ENCODE measurements around the gene USP48. TPM values are rescaled to one million over a fixed set of nuclear protein-coding genes. Genes with fewer than 3 reads are reported as not detected.

The USP48 gene
- total RNA-seq, 1 experiment from 2014 or later: 57.3 TPM

DNA sequence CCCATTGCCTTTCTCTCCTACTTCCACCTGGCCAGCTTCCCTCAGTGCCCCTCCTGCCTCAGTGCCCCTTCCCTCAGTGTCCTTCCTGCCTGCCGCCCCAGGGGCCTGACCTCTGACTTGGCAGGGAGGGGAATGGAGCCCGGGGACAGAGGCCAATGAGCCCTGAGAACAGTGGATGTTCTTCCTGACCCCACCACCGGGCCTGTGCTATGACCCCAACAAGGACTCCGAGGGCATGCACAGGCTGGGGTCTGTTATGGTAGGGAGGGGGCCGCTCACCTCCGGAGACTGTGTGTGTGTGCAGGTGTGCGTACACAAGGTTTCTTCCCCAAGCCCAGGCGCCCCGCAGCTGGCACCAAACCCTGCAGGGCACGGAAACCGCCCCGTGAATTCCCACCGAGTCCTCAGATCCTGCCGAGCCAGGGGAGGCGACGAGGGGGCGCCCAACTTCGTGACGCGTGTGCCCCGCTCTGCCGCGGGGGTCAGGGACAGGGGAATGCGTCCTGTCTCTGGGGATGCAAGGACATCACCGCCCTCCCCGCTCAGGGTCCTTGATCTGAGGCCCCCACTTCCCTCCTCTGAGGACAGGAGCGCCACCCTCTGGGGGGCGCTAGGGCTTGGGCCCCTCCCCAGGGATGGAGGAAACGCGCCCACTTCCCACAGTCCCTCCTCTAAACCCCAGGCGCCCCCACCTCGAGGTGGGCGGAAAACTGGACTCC lies 114.6 kb downstream of the USP48 start:
- no peak for DNase-seq (ENCODE audit: low read depth, low spot score)
- in situ Hi-C loops (cut with HindIII; ENCODE audit: low pct_unique_long_range_greater_than_20kb, low sequenced_read_pairs): no loop called here

DNA sequence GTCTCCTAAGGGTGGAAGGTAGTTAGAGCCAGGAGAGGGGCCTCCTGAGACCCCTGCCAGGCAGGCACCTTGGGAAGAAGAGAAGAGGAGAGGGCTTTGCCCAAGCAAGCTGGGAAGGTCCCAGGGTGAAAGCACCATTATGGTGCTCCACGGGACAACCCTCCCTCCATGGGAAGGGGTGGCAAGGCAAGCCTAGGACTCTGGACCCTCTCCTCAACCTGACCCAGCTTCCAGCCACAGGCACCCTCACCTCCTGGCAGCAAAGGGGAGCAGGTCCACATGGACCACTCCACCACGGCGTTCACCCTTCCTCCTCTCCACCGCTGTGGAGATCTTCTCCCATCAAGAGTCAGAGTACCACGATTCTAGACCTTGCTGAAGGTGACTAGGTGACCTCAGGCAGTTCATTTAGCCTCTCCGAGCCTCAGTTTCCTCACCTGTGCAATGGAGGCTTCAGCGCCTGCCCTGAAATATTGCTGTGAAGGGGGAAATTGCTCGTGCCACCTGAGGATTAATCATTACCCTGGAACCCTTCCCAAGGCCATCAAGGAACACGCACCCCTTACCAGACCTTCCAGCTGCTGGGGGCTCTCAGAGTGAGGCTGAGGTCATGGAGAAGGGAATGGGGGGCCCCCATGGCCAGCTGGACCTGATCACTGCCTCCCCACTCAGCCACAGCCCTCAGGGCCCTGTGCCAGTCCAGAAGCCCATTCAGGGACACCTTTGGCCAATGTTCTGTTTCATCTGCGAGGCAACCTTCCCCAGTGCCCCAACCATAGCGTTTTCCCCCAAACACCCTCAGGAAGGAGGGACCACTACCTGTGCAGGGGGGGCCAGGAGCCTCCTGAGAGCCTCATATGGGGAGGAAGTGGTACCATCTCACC lies 115.4 kb downstream of the USP48 start:
- in situ Hi-C loops (cut with HindIII; ENCODE audit: low pct_unique_long_range_greater_than_20kb, low sequenced_read_pairs): no loop called here
- DNase-seq (ENCODE audit: low read depth, low spot score): no peak

DNA sequence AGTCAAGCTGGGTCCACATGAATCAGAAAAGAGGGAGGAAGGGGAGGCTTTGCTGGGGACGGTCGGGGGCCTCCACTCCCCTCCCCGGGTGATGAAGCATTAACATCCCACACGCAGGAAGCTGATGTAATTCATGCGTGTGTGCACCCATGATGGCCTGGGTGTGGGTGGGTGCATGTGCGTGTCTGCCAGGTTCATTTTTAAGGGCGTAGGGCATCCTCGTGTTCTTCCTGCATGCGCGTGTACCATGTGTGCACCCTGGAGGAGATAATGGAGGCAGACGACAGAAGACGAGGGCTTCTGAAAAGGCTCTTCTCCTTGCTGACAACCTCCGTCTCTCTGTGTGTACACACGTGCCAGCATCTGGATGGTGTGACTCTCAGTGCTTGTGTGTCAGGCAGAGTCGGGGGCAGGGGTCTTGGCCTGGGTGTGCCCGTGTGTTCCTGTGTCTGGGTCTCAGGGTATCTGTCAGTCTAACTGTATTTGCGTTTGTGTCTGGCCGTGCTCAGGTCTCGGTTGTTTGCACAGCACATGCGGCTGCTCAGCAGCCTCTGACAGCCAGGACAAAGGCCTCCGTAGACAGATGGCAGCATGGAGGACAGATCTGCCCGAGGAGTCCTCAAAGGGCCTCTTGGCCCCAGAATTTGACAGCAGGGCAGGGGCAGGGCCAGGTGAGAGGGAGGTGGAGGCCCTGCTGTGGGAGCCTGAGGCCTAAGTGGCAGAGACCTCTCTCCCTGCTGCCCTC lies 116.2 kb downstream of the USP48 start:
- in situ Hi-C loops (cut with HindIII; ENCODE audit: low pct_unique_long_range_greater_than_20kb, low sequenced_read_pairs): no loop called here
- no peak for DNase-seq (ENCODE audit: low read depth, low spot score)

DNA sequence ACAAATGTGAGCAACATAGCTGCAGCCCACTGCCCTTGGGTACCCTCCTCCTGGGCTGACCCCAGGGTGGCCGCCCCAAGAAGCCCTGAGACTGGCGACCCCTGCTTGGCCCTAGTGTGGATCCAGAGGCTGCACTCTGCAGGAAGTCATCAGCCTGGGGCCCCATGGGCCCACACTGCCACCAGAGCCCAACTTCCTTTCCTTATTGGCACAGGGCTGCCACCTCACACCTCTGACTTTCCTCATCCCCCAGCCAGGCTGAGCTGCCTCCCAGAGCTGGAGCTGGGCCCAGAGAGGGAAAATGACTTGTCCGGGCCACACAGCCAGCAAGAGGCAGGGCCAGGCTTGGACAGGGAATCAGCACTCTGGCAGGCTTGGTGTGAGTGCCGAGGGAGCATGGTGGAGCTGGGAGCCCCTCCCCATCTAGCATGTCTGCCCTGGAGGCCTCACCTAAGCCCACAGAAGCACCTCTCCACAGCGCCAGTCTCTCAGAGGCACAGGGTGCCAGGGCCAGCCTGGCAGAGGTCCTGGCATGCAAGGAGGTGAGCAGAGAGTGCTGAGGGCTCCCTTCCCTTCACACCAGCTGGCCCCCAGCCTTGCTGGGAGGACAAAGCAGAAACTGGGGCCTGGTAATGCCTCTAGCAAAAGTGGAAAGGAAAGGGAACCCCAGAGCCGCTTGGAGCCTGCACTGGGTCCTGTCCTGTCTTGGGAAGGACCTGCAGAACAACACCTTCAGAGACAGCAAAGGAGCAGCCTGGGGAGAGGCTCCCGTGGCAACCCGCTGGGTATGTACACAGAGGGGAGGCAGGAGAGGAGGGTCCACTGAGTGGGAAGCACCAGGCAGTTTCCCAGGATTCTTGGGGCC lies 117.0 kb downstream of the USP48 start:
- DNase-seq (ENCODE audit: low read depth, low spot score): no peak
- in situ Hi-C loops (cut with HindIII; ENCODE audit: low pct_unique_long_range_greater_than_20kb, low sequenced_read_pairs): no loop called here

DNA sequence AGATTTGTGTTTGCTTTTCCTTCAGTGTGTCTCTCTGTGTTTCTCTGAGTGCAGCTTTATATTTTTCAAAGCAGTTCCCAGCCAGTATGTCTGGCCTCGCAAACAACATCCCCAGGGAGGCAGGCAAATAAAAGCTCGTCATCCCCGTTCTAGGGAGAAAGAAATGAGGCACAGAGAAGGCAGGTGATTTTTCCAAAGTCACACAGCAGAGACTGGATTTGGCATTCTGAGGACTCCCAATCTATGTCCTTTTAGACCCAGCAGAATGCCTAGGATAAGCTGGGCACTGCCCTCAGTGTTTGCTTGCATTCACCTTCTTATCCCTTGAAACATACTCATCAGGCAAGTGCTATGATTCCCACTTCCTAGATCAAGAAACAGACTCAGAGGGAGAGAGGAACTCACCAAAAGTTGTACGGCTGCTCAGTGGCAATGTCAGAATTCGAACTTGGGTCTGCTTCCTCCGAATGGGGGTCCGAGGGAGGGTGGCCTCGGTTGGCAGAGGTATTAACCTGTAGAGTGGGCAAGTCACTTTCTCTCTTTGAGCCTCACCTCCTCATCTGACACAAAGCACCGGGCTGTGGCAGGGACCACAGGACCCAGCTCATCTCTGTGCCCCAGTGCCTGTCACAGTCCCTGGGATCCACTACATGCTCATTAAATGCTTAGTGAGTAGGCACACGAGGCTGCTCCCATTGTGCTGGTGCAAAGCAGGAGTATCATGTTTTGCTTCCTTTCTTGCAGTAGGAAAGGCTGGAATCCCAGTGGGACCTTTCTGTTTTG lies 118.0 kb downstream of the USP48 start:
- in situ Hi-C loops (cut with HindIII; ENCODE audit: low pct_unique_long_range_greater_than_20kb, low sequenced_read_pairs): no loop called here
- DNase-seq (ENCODE audit: low read depth, low spot score): no peak

DNA sequence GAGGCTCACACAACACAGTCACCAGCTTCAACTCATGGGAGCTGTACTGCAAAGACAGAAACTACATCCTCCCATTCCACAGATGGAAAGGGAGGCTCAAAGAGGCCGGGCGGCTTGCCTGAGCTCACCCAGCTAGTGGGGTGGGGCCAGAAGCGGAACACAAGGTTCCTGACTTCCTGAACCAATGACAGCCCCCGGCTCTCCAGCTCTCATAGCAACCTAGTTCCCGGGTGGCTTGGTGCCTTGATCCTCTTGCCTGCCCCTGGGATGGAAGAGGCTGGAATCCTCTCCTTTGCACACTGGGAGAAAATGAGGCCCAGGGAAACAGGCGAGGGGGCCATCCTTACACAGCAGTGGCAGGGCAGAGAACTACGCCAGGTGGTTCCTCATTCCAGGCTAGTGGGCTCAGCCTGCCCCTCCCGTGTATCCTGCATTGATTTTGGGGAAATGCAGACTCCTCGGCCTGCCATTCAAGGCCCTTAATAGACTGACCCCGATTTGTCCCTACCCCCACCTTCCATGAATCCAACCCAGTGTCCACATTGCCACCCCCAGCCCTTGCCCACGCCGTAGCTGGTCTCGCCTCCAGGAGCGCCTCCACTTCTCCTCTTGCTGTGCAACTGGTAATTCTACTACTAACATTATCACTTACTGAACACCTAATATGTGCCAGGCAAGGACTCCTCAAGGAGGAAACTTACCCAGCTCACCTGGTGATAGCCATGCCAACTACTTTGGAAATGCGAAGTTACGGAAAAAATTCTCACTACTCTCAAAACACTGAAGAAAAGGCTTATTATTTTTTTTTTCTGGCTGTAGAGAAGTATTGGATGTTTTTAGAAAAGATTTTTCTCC lies 118.8 kb downstream of the USP48 start:
- DNase-seq (ENCODE audit: low read depth, low spot score): no peak
- in situ Hi-C loops (cut with HindIII; ENCODE audit: low pct_unique_long_range_greater_than_20kb, low sequenced_read_pairs): no loop called here

DNA sequence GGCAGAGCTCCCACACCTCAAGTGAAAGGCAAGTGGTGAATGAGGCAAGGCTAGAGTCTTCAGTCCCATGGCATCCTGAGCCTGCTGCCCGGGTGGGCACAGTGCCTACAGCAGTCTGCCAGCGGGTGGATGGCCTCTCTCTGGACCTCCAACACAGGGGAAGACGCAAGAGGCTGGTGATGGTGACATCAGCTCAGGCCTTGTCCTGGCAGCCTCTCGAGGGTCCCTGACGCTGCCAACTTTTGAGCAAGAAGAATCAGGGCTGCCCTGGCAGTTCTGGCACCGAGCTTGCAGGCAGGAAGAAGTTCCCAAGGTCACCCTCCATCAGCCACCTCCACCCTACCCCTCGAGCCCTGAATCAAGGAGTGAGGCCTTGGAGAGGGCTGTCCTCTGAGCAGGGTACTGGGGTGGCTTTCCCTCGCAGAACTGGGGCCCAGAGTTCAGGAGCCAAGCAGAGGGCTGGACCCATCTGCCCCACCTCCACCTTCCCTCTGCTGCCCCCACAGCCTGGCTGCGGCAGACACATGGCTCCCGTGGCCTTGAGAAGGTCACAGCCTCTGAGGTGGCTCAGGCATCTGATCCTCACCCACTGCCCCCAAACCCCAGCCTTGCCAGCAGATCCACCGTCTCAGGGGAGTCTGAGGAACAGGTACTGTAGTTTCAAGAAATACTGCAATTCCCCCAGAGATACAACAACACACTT lies 119.5 kb downstream of the USP48 start:
- in situ Hi-C loops (cut with HindIII; ENCODE audit: low pct_unique_long_range_greater_than_20kb, low sequenced_read_pairs): no loop called here
- DNase-seq (ENCODE audit: low read depth, low spot score): no peak

DNA sequence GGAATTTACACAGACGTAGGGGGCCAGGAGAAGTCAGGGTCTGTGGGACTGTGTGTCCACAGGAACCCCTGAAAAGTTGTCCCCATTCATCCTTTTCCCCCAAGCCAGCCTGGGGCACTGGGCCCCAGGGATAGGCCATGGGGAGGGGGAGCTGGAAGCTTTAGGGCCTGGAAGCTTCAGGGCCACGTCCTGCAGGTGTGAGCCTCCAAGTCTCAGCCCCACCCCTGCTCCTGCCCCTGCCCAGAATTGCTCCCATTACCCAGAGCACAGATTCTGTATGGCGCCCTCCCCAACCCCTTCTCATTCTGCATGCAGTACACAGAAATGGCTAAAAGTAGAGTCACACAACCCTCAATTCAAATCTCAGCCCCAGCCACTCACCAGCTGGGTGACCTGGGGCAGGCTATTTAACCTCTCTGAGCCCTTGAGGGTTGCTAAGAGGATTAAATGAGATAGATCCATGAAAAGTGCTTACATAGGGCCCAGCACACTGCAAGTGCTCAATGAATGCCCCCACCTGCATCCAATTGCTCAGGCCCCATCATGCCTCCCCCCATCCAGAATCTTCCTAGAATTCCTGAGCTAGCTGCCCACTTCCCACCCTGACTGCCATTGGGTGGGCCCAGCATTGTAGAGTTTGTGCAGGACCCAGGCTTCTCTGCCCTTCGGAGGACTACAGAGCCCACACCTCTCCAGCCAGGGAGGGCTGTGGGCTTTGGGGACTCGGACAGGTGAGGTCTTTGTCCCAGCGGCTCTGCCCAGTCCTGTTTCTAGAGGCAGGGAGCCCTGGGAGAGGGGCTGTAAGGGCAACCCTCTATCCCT lies 120.3 kb downstream of the USP48 start:
- in situ Hi-C loops (cut with HindIII; ENCODE audit: low pct_unique_long_range_greater_than_20kb, low sequenced_read_pairs): no loop called here
- no peak for DNase-seq (ENCODE audit: low read depth, low spot score)

DNA sequence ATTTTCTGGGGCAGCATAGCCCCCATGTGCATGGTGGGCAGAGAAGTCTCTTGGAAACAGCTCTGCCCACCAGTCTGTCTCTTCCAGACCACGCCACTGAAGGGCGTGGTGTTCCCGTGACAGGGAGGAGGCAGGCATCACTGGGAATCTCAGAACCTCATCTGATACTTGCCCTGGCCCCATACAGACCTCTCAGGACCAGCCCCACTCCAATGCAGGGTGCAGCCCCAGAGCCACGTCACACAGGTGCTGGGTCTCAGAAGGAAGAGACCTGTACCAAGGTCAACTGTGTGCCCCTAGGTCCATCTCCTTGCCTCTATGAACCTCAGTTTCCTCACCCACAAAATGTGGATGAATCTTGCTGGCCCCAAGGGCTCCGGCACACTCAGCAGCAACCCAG lies 121.1 kb downstream of the USP48 start:
- in situ Hi-C loops (cut with HindIII; ENCODE audit: low pct_unique_long_range_greater_than_20kb, low sequenced_read_pairs): no loop called here

DNA sequence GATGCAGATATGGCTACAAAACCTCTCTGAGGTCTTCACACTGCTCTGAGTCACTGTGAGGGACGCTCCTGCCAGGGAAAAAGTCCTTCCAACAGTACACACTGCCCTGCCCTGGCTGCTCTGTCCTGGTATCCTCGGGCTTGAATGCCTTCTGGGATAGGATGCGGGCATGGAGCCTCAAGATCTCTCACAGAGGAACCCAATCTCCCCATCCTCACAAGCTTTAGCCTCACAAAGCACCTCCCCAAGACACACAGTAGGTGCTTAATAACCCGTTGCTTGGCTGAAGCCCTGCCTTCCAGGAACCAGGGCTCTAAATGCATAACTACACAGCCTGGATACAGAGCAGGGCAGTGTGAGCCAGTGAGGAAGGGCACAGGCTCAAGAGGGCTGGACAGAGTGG lies 123.0 kb downstream of the USP48 start:
- DNase-seq (ENCODE audit: low read depth, low spot score): no peak

More for the DNA sequence above, 121.1 kb downstream of the USP48 start:
- no peak for DNase-seq (ENCODE audit: low read depth, low spot score)

DNA sequence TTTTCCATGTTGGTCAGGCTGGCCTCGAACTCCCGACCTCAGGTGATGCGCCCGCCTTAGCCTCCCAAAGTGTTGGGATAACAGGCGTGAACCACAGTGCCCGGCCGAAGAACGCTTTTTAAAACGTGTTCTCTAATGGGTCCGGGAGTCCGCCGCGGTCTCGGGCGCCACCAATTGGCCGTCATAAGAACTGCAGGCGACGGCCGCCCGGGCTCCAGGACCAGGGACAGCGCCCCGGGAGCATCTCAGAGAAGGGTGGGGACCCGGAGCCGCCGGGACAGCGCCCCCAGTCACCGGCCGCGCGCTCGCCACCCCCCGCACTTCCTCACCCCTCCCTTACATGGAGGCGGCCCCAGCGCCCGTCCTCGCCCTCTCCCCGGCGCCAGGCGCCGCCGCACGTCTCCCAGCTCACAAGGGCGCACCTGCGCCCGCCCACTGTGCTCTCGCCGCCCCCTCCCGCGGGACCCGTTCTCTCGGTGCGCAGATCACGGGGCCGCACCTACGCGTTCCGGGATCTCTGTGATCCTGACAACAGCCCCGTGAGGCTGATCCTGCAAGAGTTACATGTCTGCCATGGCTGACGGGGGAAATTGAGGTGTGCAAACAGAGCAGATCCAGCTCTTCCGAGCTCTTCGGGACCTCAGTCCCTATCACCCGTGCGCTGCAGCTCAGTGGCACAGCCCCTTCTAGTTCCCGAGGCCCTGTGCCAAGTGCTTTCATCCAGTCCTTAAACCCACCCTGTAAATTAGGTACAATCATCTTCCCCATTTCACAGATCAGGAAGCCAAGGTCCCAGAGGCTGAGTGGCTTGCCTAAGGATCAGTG lies 123.6 kb downstream of the USP48 start:
- peak; percentile 60 for DNase-seq (ENCODE audit: low read depth, low spot score)
- in situ Hi-C loops (cut with HindIII; ENCODE audit: low pct_unique_long_range_greater_than_20kb, low sequenced_read_pairs): no loop called here

More for the DNA sequence above, 123.0 kb downstream of the USP48 start:
- in situ Hi-C loops (cut with HindIII; ENCODE audit: low pct_unique_long_range_greater_than_20kb, low sequenced_read_pairs): no loop called here

DNA sequence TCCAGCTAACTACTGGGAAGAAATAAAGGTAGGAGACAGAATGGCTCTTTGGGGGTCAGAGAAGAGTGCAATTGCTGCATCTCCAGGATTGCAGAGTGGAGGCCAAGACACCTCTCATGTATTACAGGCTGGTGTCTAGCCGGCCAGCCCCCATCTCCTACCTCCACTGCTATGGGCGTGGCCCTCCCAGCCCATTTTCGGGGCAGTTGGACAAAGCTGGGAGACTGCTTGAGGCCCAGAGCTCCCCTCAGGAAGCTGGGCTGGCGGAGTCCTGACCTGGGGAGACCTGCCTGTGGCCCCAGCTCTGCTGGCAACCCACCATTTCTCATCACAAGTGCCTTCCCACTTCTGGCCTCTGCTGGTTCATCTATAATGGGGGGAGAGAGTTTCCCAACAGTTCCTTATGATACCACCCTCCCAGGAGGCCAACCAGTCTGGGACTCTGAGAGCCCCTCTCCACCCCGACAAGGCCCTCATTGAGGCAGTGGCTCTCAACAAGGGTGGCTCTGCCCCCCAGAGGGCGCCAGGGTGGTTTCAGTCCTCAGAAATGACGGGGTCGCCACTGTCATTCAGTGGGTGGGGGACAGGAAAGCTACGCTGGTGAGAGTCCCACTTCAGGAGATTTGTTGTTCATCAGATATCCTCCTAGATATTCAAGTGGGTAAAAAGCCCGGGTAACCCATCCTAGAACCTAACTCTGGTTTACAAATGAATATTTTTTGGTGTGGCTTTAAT lies 125.3 kb downstream of the USP48 start:
- in situ Hi-C loops (cut with HindIII; ENCODE audit: low pct_unique_long_range_greater_than_20kb, low sequenced_read_pairs): no loop called here
- DNase-seq (ENCODE audit: low read depth, low spot score): no peak

DNA sequence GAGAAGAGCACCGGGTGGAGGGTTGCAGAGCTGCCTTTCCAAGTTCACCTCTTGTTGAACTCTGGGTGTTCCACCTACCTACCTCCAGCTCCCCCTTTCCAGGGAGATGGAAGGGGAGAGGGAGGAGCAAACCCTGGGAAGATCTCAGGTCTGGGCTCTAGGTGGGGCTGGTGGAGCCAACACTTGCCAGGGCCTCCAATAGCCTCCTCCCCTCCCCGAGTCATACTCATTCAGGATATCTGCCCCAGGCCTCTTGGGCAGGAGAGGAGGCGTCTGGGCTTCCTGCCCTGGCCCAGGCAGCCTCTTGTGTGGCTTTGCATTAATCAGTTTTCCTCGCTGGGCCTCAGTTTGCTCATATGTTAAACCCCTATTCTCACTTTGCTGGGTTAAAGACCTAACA lies 127.2 kb downstream of the USP48 start:
- DNase-seq (ENCODE audit: low read depth, low spot score): peak; percentile 58
- in situ Hi-C loops (cut with HindIII; ENCODE audit: low pct_unique_long_range_greater_than_20kb, low sequenced_read_pairs): no loop called here
